Measurements from ENCODE around the gene PDZRN4. TPM values are rescaled to one million over a fixed set of nuclear protein-coding genes. Genes with fewer than 3 reads are reported as not detected.

Gene PDZRN4
- total RNA-seq, 1 donor from 2014 or later = 0.14 TPM

- H3K9me3 ChIP-seq (replicated peaks) = no peaks in the 10 kb centered on the region
- H3K4me3 ChIP-seq = no peak overlapping the region
- H3K36me3 ChIP-seq = no peaks in the 10 kb centered on the region
- no peak for TF ChIP-seq CTCF (IDR thresholded peaks at IDR 0.05; ENCODE audit: borderline replicate concordance)
- peaks cover 6% of the 10 kb centered on the region for H3K27me3 ChIP-seq (ENCODE audit: low read depth)
- no peak overlapping the region for H3K27ac ChIP-seq (replicated peaks)
- H3K4me1 ChIP-seq = no peaks in the 10 kb centered on the region
- no peak for DNase-seq
- intact Hi-C loops (cut with micrococcal nuclease) = no loop called here
These were observed 25.5 kb downstream of the PDZRN4 start for GRCh38 chr12:41213648-41214047.

- intact Hi-C loops (cut with micrococcal nuclease) = no loop called here
- H3K9me3 ChIP-seq (replicated peaks) = no peaks in the 10 kb centered on the region
- no peak overlapping the region for H3K27ac ChIP-seq (replicated peaks)
- no peaks in the 10 kb centered on the region for H3K36me3 ChIP-seq
- no peak overlapping the region for H3K4me3 ChIP-seq
- no peak for TF ChIP-seq CTCF (IDR thresholded peaks at IDR 0.05; ENCODE audit: borderline replicate concordance)
- H3K27me3 ChIP-seq (ENCODE audit: low read depth) = peaks cover 6% of the 10 kb centered on the region
- DNase-seq = no peak
- H3K4me1 ChIP-seq = no peaks in the 10 kb centered on the region
These were observed 29.6 kb downstream of the PDZRN4 start for GRCh38 chr12:41217727-41218126.

- Histone ChIP-seq H3K27me3 (ENCODE audit: low read depth) (no peaks in the 10 kb centered on the region), H3K9me3 (replicated peaks) (no peaks in the 10 kb centered on the region), H3K4me1 (no peaks in the 10 kb centered on the region), H3K36me3 (no peaks in the 10 kb centered on the region), H3K27ac (replicated peaks) (no peak overlapping the region), H3K4me3 (no peak overlapping the region)
- intact Hi-C loops (cut with micrococcal nuclease) = no loop called here
- no peak for TF ChIP-seq CTCF (IDR thresholded peaks at IDR 0.05; ENCODE audit: borderline replicate concordance)
- no peak for DNase-seq
These were observed 32.8 kb downstream of the PDZRN4 start for GRCh38 chr12:41220931-41221330.

- no peak overlapping the region for H3K4me3 ChIP-seq
- H3K4me1 ChIP-seq = no peaks in the 10 kb centered on the region
- intact Hi-C loops (cut with micrococcal nuclease) = no loop called here
- TF ChIP-seq CTCF (IDR thresholded peaks at IDR 0.05; ENCODE audit: borderline replicate concordance) = no peak
- H3K36me3 ChIP-seq = no peaks in the 10 kb centered on the region
- no peaks in the 10 kb centered on the region for H3K9me3 ChIP-seq (replicated peaks)
- DNase-seq = no peak
- no peak overlapping the region for H3K27ac ChIP-seq (replicated peaks)
- no peaks in the 10 kb centered on the region for H3K27me3 ChIP-seq (ENCODE audit: low read depth)
These were observed 33.4 kb downstream of the PDZRN4 start for GRCh38 chr12:41221491-41221890.

- TF ChIP-seq CTCF (IDR thresholded peaks at IDR 0.05; ENCODE audit: borderline replicate concordance) = no peak
- Histone ChIP-seq H3K27ac (replicated peaks) (no peak overlapping the region), H3K9me3 (replicated peaks) (no peaks in the 10 kb centered on the region), H3K4me1 (no peaks in the 10 kb centered on the region), H3K4me3 (no peak overlapping the region), H3K36me3 (no peaks in the 10 kb centered on the region), H3K27me3 (ENCODE audit: low read depth) (no peaks in the 10 kb centered on the region)
- intact Hi-C loops (cut with micrococcal nuclease) = no loop called here
- no peak for DNase-seq
These were observed 35.5 kb downstream of the PDZRN4 start for GRCh38 chr12:41223600-41223999.

GRCh38 chr12:41224066-41224465 lies 35.9 kb downstream of the PDZRN4 start:
- DNase-seq = no peak
- Histone ChIP-seq H3K4me1 (no peaks in the 10 kb centered on the region), H3K9me3 (replicated peaks) (no peaks in the 10 kb centered on the region), H3K27ac (replicated peaks) (no peak overlapping the region), H3K4me3 (no peak overlapping the region), H3K36me3 (no peaks in the 10 kb centered on the region), H3K27me3 (ENCODE audit: low read depth) (no peaks in the 10 kb centered on the region)
- intact Hi-C loops (cut with micrococcal nuclease) = no loop called here
- no peak for TF ChIP-seq CTCF (IDR thresholded peaks at IDR 0.05; ENCODE audit: borderline replicate concordance)

All from left ventricle myocardium inferior (tissue), 1 donor.